Stomach smooth muscle (tissue), 2 donors: Measurements from ENCODE around the gene MMP1.
"Not testable (repeated sequence)": the region's sequence is repeated elsewhere in the genome, so short reads cannot be mapped to it uniquely, and the experiment has no call there.

Experiments
- H3K27ac ChIP-seq: one replicate; pipeline ENCODE4 v1.7.0; 2013; ENCODE audit warnings: mild to moderate bottlenecking, low read length, inconsistent platforms
- H3K27me3 ChIP-seq, 2 donors: one replicate each; pipeline ENCODE4 v1.7.0; 2013; ENCODE audit warnings: low read length in 2 of 2; ENCODE audit not compliant: insufficient read depth in 2 of 2, control insufficient read depth in 1 of 2
- H3K36me3 ChIP-seq, 2 donors: one replicate each; pipeline ENCODE4 v1.7.0; 2013; ENCODE audit warnings: low read length in 2 of 2; ENCODE audit not compliant: control insufficient read depth in 2 of 2, insufficient read depth in 2 of 2
- H3K4me1 ChIP-seq: one replicate; pipeline ENCODE4 v1.7.0; 2013; ENCODE audit warnings: low read length; ENCODE audit not compliant: control insufficient read depth, insufficient read depth
- H3K4me3 ChIP-seq, 2 donors: one replicate each; pipeline ENCODE4 v1.7.0; 2013; ENCODE audit warnings: low read length in 2 of 2
- H3K9ac ChIP-seq, 2 donors: one replicate each; pipeline ENCODE4 v1.7.0; 2013; ENCODE audit warnings: low read length in 2 of 2, mild to moderate bottlenecking in 1 of 2
- H3K9me3 ChIP-seq, 2 donors: one replicate each; pipeline ENCODE4 v1.7.0; 2013; ENCODE audit warnings: low read length in 2 of 2; ENCODE audit not compliant: control insufficient read depth in 2 of 2
- donor health status: healthy.
- donor health status: Pancreatic carcinoma.

Gene MMP1

DNA sequence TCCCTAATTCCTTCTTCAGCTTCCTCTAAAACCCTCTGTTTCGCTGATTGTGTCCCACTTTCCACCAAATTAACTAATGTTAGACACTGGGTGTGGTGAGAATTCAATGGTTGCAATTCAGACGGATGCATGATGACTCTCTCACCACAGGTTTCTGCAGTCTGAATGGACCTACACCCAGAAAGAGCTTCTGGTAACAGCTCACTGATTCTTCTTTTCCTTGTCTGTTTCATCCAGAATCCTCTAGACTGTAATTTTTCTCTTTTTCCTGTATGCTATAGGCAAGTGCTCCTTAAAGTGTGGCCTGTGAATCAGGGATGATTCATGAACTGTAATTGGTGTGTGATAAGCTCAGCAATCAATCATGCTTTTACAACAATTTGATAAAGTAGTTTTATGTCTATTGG lies 35.6 kb downstream of the MMP1 start:
- H3K27ac ChIP-seq = no peak overlapping the region
- no peak overlapping the region for H3K4me3 ChIP-seq
- no peaks in the 10 kb centered on the region for H3K36me3 ChIP-seq
- no peaks in the 10 kb centered on the region for H3K4me1 ChIP-seq
- no peaks in the 10 kb centered on the region for H3K27me3 ChIP-seq
- no peaks in the 10 kb centered on the region for H3K9me3 ChIP-seq
- H3K9ac ChIP-seq = no peak overlapping the region

- no peaks in the 10 kb centered on the region for H3K9me3 ChIP-seq
- H3K27ac ChIP-seq = no peak overlapping the region
- no peak overlapping the region for H3K9ac ChIP-seq
- H3K4me1 ChIP-seq = no peaks in the 10 kb centered on the region
- no peaks in the 10 kb centered on the region for H3K36me3 ChIP-seq
- H3K27me3 ChIP-seq = no peaks in the 10 kb centered on the region
- no peak overlapping the region for H3K4me3 ChIP-seq
These were observed 36.2 kb downstream of the MMP1 start for GRCh38 chr11:102761646-102762238.

GRCh38 chr11:102760344-102761035 lies 37.5 kb downstream of the MMP1 start:
- Histone ChIP-seq H3K27ac (no peak overlapping the region), H3K4me3 (no peak overlapping the region), H3K27me3 (no peaks in the 10 kb centered on the region), H3K4me1 (no peaks in the 10 kb centered on the region), H3K9ac (no peak overlapping the region), H3K9me3 (no peaks in the 10 kb centered on the region), H3K36me3 (no peaks in the 10 kb centered on the region)

GRCh38 chr11:102757823-102758549 lies 40.0 kb downstream of the MMP1 start:
- H3K9ac ChIP-seq = no peak overlapping the region
- no peak overlapping the region for H3K27ac ChIP-seq
- no peaks in the 10 kb centered on the region for H3K4me1 ChIP-seq
- no peaks in the 10 kb centered on the region for H3K27me3 ChIP-seq
- no peaks in the 10 kb centered on the region for H3K9me3 ChIP-seq
- H3K36me3 ChIP-seq = no peaks in the 10 kb centered on the region
- H3K4me3 ChIP-seq = no peak overlapping the region

DNA sequence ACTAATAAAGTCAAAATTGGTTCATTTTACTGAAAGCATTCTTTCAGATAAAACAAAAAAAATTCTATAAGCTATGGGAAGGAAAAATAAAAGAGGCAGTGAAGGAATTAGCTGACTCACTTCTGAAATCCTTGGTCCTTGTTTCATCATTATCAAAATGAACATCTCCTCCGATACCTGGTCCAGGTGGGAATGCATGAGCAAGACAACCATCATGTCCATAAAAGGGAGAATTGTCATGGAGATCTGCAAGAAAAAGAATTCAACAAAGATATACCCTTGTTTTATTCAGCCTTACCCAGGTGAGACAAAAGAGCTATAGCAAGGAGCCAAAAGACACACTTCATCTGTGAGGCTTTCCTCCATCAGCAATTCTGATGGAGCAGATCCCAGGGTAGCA lies 44.7 kb downstream of the MMP1 start:
- Histone ChIP-seq H3K9me3 (no peaks in the 10 kb centered on the region), H3K27ac (no peak overlapping the region), H3K36me3 (no peaks in the 10 kb centered on the region), H3K27me3 (no peaks in the 10 kb centered on the region), H3K4me3 (no peak overlapping the region), H3K9ac (no peak overlapping the region), H3K4me1 (no peaks in the 10 kb centered on the region)

DNA sequence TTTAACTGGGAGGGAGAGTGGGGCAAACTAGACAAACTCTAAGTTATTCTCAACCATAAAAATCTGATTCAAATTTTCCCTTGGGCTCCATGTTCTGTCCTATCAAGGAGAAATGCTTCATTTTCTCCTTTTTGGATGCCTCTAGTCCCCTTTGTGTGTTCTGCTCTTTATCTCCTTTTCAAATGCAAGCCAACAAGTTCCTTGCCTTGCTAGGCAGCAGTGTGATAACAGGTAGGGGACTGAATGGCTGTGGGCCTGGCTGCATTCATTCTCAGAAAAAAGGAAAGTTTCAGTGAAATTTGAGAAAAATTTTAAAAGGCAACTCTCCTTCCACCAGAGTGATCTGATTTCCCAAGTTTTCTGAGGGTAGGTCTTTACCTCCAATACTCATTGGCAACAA lies 46.3 kb downstream of the MMP1 start:
- Histone ChIP-seq H3K9me3 (no peaks in the 10 kb centered on the region), H3K36me3 (no peaks in the 10 kb centered on the region), H3K4me1 (no peaks in the 10 kb centered on the region), H3K4me3 (no peak overlapping the region), H3K9ac (no peak overlapping the region), H3K27ac (no peak overlapping the region), H3K27me3 (no peaks in the 10 kb centered on the region)

- H3K4me1 ChIP-seq = no peaks in the 10 kb centered on the region
- no peak overlapping the region for H3K9ac ChIP-seq
- no peaks in the 10 kb centered on the region for H3K27me3 ChIP-seq
- no peak overlapping the region for H3K4me3 ChIP-seq
- H3K9me3 ChIP-seq = no peaks in the 10 kb centered on the region
- H3K27ac ChIP-seq = no peak overlapping the region
- no peaks in the 10 kb centered on the region for H3K36me3 ChIP-seq
These were observed 48.7 kb downstream of the MMP1 start for GRCh38 chr11:102749101-102749722.

DNA sequence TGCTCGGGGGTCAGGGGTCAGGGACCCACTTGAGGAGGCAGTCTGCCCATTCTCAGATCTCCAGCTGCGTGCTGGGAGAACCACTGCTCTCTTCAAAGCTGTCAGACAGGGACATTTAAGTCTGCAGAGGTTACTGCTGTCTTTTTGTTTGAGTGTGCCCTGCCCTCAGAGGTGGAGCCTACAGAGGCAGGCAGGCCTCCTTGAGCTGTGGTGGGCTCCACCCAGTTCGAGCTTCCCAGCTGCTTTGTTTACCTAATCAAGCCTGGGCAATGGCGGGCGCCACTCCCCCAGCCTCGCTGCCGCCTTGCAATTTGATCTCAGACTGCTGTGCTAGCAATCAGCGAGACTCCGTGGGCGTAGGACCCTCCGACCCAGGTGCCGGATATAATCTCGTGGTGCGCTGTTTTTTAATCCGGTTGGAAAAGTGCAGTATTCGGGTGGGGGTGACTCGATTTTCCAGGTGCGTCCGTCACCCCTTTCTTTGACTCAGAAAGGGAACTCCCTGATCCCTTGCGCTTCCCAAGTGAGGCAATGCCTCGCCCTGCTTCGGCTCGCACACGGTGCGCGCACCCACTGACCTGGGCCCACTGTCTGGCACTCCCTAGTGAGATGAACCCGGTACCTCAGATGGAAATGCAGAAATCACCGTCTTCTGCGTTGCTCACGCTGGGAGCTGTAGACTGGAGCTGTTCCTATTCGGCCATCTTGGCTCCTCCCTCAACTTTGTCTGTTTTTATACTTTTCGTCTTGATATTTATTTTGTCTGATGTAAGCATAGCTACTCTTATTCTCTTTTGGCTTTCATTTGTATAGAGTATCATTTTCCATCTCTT lies 51.0 kb downstream of the MMP1 start:
- H3K27ac ChIP-seq, H3K4me3 ChIP-seq, H3K36me3 ChIP-seq, H3K9ac ChIP-seq, H3K4me1 ChIP-seq, H3K27me3 ChIP-seq, H3K9me3 ChIP-seq: not testable (repeated sequence)
